Left lobe of liver (tissue), 2 donors: Measurements from ENCODE around the gene CUTA. TPM values are rescaled to one million over a fixed set of nuclear protein-coding genes. Genes with fewer than 3 reads are reported as not detected.

ENCODE experiments used
- ATAC-seq: fragments of 200-7000 bp; cut with Tn5 transposase; one replicate; pipeline ENCODE4 v1.9.1; 2020; ENCODE audit warnings: mild to moderate bottlenecking, moderate library complexity
- DNase-seq: peaks from one replicate; pipeline ENCODE4 v3.0.0-alpha.2; 2020; ENCODE audit warnings: low spot score
- total RNA-seq: library from RNA; stranded (reverse); gene quantifications from one replicate; pipeline ENCODE4 v1.2.1, GENCODE V29; 2021
- donor health status: DM: no; HTN: no; CAD: no; lungs with moderate emphysema.
- donor health status: DM: no; HTN: yes; CAD: no.

CUTA gene
- total RNA-seq, 1 donor from 2014 or later = 104 TPM

DNA sequence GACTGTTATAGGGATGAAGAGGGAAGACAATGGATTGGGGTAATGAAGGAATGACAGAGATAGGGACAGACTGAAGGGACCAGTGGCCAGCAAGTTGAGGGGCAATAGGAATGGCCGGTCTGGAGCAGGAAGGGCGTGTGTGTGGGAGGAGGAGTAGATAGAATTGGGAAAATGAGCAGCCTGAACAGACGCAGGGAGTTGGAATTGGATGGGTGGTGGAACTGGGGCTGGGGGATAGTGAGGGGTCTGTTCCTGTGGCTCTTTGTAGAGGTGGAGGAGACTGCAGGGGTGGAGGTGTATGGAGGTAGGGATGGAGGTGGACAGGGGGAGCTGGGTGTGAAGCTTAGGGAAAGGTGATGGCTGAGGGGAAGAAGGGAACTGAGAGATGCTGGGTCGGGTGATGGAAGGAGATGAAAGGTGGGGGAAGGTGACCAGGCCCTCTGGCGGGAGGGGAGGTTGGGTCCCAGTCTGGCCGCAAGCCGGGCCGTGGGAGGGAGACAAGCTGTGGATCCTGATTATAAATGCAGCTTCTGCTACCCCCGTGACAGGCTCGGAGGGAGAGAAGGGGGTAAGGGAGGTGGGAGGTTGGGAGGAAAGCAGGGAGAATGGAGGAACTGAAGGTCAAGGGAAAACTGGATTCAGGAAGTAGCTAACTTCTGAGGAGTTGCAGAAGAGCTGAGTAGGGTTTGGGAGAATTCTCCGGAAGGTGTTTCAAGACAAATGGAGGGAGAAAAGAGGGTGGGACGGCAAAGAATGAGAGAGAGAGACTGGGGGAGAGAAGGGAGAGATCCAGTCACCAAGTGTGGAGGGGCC, 7.2 kb upstream of the CUTA start:
- no peak for DNase-seq
- no peak for ATAC-seq

DNA sequence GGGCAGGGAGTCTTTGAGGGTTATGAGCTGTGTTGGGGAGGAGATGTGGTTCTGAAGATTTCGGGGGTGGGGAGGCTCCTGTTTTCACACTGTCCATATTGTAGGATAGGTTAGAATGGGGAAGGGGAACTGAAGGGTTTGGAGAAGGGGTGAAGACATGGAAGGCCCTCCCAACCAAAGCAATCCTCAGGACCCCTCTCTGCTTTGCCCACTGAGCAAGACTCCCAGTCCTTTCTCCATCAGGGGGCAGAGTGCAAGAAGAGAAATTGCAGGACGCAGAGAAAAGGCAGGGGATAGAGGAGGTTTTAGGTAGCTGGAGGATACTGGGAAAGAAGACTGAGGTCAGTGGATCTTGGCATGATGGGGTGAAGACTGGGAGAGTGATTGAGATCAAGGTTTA, 5.9 kb upstream of the CUTA start:
- DNase-seq = no peak
- ATAC-seq = no peak

DNA sequence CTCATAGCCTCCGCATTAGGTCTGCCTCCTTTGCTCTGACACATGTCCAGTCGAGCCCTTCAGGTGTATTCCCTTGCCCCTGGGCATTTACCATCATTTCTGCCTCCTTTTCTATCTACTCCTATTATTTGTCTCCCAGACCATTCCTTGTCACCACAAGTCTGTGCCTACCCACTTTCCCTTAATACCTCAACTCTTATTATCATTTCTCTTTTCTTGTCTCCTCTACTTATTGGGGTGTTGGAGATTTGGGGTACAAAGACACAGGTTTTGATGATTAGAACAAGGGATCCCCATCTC, 3.4 kb upstream of the CUTA start:
- ATAC-seq (no peak), DNase-seq (no peak)

- no peak for ATAC-seq
Measured at GRCh38 chr6:33420491-33421343, 2.8 kb upstream of the CUTA start.

DNA sequence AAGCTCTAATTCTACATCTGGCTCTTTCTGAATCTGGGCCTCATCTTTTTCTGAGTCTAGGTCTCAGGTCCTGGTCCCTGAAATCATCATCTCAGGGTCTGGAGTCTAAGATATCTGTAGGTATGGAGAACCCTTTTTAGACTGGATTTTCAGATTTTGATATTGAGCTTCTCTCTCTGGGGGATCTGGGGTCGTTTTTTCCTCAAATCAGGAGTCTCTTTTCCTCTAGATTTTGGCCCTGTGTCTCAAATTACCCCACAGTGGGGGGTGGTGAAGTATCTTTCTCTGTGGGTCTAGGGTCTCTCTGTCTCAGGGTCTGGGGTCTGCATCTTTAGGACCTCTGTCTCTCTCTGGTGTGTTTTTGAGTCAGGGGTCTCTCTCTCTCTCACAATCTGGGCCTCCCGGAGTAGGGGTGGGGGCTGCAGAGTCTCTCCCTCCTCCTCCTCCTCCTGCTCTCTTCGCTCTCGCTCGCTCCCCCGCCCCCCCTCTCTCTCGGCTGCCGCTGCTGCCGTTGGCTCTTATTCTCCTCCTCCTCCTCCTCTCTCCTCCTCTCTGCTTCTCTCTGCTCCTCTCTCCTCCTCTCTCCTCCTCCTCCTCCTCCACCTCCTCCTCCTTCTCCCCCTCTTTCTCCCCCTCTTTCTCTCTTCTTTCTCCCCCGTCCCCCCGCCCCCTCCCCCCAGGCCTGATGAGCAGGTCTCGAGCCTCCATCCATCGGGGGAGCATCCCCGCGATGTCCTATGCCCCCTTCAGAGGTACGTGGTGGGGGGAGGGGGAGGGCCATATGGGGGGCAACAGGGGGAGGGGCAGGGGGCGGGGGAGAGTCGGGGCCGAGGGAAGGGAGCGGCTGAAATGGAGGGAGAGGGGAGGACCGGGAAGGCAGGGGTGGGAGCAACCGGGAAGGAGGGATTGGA, 1.9 kb upstream of the CUTA start, which contains the start of gene SYNGAP1:
TSS of gene SYNGAP1 (plus strand) at position 486 of the 911 bp plus-strand sequence. CDS start at position 686, 200 bp downstream.
- ATAC-seq (no peak), DNase-seq (no peak)

More at GRCh38 chr6:33420491-33421343, 2.8 kb upstream of the CUTA start:
- DNase-seq = no peak

GRCh38 chr6:33418690-33419291, 884 bp upstream of the CUTA start:
- DNase-seq (no peak), ATAC-seq (no peak)

GRCh38 chr6:33417128-33417902, 592 bp downstream of the CUTA start:
- DNase-seq (no peak), ATAC-seq (no peak)

GRCh38 chr6:33416386-33417127, 1.4 kb downstream of the CUTA start:
- DNase-seq (no peak), ATAC-seq (no peak)

DNA sequence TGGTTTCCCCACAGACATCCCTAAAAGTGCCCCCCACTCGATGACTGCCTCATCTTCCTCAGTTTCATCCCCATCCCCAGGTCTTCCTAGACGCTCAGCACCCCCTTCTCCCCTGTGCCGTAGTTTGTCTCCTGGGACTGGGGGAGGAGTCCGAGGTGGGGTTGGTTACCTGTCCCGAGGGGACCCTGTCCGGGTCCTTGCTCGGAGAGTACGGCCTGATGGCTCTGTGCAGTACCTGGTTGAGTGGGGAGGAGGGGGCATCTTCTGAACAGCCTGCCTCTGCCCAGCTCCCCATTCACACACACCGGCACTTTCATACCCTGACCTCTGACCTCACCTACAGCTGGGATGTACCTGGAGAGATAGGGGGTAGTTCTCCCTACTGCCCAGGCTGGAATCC, 2.1 kb downstream of the CUTA start:
- DNase-seq (no peak), ATAC-seq (no peak)

- no peak for DNase-seq
- ATAC-seq = no peak
Measured at GRCh38 chr6:33414592-33415271, 3.2 kb downstream of the CUTA start.

GRCh38 chr6:33413241-33414120, 4.4 kb downstream of the CUTA start:
- ATAC-seq (no peak), DNase-seq (no peak)

DNA sequence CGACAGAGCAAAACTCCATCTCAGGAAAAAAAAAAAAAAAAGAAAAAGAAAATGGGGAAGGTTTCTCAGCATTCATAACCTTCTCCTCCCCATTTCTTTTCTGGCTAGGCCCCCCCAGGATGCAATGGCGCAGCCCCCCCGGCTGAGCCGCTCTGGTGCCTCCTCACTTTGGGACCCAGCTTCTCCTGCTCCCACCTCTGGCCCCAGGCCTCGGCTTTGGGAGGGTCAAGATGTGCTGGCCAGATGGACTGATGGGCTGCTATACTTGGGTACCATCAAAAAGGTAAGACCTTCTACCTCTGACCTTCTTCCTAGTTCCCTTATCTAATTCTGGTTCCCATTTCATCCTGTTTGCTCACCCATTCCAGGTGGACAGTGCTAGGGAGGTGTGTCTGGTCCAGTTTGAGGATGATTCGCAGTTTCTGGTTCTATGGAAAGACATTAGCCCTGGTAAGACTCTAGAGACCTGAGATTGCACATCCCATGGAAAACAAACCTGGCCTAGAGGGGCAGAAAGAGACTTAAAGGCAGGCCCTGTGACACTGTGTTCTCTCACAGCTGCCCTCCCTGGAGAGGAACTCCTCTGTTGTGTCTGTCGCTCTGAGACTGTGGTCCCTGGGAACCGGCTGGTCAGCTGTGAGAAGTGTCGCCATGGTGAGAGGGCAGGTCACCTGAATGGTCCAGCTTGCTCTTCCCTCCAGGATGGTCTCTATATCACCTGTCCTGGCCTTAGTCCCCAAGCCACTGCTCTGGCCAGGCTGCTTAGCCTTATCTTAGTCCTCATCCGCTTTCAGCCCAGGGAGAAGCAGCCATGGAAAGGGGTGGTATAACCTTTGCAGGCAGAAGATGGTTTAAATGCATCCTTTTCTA, 5.5 kb downstream of the CUTA start:
- no peak for DNase-seq
- ATAC-seq = no peak

- DNase-seq (no peak), ATAC-seq (no peak)
Measured at GRCh38 chr6:33411632-33412005, 6.3 kb downstream of the CUTA start.

GRCh38 chr6:33410711-33411631, 6.9 kb downstream of the CUTA start, which contains the start of gene PHF1:
Gene PHF1, plus strand, starts transcription at chr6:33411014. Its CDS starts 1,250 bp downstream, at chr6:33412264.
- DNase-seq (no peak), ATAC-seq (peak; percentile 78)

- DNase-seq (peak; percentile 99), ATAC-seq (peak; percentile 85)
Measured at GRCh38 chr6:33410050-33410710, 7.7 kb downstream of the CUTA start.
